Measurements from ENCODE around the gene PNPO.

PNPO gene

DNA sequence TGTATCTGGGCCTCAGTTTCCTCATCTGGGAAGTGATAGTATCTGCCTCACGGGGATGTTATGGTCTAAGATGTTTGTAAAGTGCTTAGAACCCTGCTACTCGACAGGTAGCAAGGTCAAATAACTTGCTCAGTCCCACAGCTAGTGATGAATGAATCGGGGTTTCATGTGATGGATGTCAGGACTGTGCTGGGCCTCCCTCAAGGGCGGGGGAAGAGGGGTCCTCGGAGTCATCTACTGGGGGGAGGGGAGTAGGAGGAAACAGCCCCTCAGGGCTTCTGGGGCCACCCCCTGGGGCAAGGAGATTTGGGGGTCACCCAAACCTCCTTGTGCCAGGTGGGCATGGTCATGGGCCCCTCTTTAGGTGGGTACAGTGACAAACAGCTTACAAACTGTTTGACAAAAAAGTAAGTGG, 732 bp downstream of the PNPO start:
- TF ChIP-seq, protein P1, sequence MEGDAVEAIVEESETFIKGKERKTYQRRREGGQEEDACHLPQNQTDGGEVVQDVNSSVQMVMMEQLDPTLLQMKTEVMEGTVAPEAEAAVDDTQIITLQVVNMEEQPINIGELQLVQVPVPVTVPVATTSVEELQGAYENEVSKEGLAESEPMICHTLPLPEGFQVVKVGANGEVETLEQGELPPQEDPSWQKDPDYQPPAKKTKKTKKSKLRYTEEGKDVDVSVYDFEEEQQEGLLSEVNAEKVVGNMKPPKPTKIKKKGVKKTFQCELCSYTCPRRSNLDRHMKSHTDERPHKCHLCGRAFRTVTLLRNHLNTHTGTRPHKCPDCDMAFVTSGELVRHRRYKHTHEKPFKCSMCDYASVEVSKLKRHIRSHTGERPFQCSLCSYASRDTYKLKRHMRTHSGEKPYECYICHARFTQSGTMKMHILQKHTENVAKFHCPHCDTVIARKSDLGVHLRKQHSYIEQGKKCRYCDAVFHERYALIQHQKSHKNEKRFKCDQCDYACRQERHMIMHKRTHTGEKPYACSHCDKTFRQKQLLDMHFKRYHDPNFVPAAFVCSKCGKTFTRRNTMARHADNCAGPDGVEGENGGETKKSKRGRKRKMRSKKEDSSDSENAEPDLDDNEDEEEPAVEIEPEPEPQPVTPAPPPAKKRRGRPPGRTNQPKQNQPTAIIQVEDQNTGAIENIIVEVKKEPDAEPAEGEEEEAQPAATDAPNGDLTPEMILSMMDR (IDR thresholded peaks at IDR 0.05; ENCODE audit: control insufficient read depth, insufficient read depth, low read depth, low read length, missing control alignments), result no peak
- DNase-seq (ENCODE audit: low read depth), result no peak
- peak overlapping the region; percentile 85 for H3K4me3 ChIP-seq (ENCODE audit: control insufficient read depth, low read depth, low read length)

DNA sequence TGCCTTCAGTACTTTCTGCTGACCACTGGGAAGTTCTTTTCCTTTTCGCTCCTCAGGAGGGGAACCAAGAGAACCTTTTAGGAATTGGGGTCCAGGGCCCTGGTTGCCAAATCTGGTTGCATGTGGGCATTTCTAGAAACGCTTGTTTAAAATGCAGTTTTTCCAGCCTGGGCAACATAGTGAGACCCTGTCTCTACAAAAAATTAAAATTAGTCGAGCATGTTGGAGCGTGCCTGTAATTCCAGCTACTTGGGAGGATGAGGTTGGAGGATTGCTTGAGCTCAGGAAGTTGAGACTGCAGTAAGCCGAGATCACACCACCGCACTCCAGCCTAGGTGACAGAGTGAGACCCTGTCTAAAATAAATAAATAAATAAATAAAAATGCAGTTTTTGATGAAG, 1.2 kb downstream of the PNPO start:
- H3K4me3 ChIP-seq (ENCODE audit: control insufficient read depth, low read depth, low read length), result peak overlapping the region; percentile 85
- no peak for DNase-seq (ENCODE audit: low read depth)
- TF ChIP-seq, protein P1 (IDR thresholded peaks at IDR 0.05; ENCODE audit: control insufficient read depth, insufficient read depth, low read depth, low read length, missing control alignments), result no peak

- TF ChIP-seq, protein P1 (IDR thresholded peaks at IDR 0.05; ENCODE audit: control insufficient read depth, insufficient read depth, low read depth, low read length, missing control alignments), result no peak
- peak; percentile 32 for DNase-seq (ENCODE audit: low read depth)
- no peak overlapping the region for H3K4me3 ChIP-seq (ENCODE audit: control insufficient read depth, low read depth, low read length)
Observed at GRCh38 chr17:47945080-47945479, 3.7 kb downstream of the PNPO start.

GRCh38 chr17:47945529-47946508, 4.4 kb downstream of the PNPO start:
- no peak for DNase-seq (ENCODE audit: low read depth)
- H3K4me3 ChIP-seq (ENCODE audit: control insufficient read depth, low read depth, low read length), result no peak overlapping the region
- TF ChIP-seq, protein P1 (IDR thresholded peaks at IDR 0.05; ENCODE audit: control insufficient read depth, insufficient read depth, low read depth, low read length, missing control alignments), result no peak

GRCh38 chr17:47946516-47946915, 5.1 kb downstream of the PNPO start:
- no peak overlapping the region for H3K4me3 ChIP-seq (ENCODE audit: control insufficient read depth, low read depth, low read length)
- TF ChIP-seq, protein P1 (IDR thresholded peaks at IDR 0.05; ENCODE audit: control insufficient read depth, insufficient read depth, low read depth, low read length, missing control alignments), result no peak
- DNase-seq (ENCODE audit: low read depth), result no peak

DNA sequence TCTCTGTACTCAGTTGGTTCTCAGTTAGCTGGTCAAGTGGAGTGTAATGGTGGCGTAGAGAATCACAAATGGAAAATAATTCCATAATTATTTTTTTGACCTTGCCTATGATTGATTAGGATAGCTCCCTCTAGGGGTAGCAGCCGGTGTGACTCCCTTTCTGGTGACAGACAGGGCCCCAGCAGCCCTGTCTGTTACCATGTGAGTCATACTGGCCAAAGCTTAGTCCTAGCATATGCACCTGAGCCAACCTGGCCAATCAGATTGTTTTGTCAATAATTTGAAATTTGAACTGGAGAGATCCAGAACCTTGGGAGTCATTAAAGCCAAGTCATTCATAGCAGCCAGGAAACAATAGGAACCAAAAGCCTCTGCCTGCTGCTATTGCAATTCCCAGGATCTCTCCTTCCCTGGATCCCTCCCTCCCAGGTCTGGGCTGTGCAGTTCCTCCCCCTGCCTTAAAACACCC, 5.6 kb downstream of the PNPO start:
- TF ChIP-seq, protein P1 (IDR thresholded peaks at IDR 0.05; ENCODE audit: control insufficient read depth, insufficient read depth, low read depth, low read length, missing control alignments), result peak; percentile 83
- no peak for DNase-seq (ENCODE audit: low read depth)
- no peak overlapping the region for H3K4me3 ChIP-seq (ENCODE audit: control insufficient read depth, low read depth, low read length)

All from AG09309 (cell line).